GM18498 (cell line): ENCODE results near the gene MSI1.

Source experiments
- ATAC-seq: cut with Tn5 transposase; IDR thresholded peaks from one replicate; pipeline ENCODE4 v1.9.1; 2021; ENCODE audit warnings: mild to moderate bottlenecking, moderate library complexity; ENCODE audit not compliant: unreplicated experiment

Gene MSI1

GRCh38 chr12:120368789-120369602 is at the start of gene MSI1:
TSS of gene MSI1 (minus strand) at chr12:120369164. CDS start at chr12:120369091, 73 bp downstream.
- no peak for ATAC-seq

- no peak for ATAC-seq
Measured at GRCh38 chr12:120417917-120418580, 49.1 kb upstream of the MSI1 start.

DNA sequence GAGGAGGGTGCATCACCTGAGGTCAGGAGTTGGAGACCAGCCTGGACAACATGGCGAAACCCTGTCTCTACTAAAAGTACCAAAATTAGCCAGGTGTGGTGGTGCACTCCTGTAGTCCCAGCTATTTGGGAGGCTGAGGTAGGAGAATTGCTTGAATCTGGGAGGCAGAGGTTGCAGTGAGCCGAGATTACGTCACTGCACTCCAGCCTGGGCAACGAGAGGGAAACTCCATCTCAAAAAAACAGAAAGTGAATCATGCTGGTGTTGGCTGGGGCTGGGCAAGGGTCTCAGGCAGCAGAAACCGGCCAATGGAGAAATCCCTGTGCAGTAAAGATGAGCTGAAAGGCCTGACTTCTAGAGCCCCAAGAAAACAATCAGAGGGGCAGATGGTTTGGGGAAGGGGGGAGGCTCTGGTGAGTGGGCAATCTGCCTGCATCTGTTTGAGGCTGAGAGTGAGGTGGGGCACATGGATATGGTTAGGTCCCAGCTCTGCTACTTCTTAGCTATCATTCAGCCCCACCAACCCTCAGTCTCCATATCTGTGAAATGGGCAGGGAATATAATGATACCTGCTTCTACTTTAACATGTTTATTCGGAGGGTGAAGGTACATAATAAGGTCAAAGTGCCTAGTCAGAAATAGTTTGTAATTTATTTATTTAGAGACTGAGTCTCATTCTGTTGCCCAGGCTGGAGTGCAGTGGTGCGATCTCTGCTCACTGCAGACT is 47.7 kb upstream of the MSI1 start:
- ATAC-seq, result no peak

- ATAC-seq, result no peak
Measured at GRCh38 chr12:120413901-120414695, 45.1 kb upstream of the MSI1 start.

GRCh38 chr12:120412421-120412820 is 43.5 kb upstream of the MSI1 start:
- ATAC-seq, result no peak

GRCh38 chr12:120408771-120409170 is 39.8 kb upstream of the MSI1 start:
- ATAC-seq, result no peak

DNA sequence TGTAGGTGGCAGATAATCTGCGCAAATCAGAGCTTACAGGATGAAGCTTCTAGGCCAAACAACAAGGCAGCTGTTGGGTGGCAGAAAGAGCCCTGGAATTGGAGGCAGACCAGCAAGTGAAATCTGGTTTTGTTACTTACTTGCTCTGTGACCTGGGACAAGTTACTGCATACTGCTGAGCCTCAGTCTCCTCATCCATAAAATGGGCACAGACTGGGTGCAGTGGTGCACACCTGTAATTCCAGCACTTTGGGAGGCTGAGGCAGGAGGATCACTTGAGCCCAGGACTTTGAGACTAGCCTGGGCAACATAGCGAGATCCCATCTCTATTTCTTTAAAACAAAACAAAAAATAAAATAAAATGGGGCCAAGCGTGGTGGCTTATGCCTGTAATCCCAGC is 37.6 kb upstream of the MSI1 start:
- ATAC-seq, result no peak

- ATAC-seq, result no peak
Measured at GRCh38 chr12:120406069-120406468, 37.1 kb upstream of the MSI1 start.

GRCh38 chr12:120404271-120404670 is 35.3 kb upstream of the MSI1 start:
- ATAC-seq, result no peak

GRCh38 chr12:120403869-120404268 is 34.9 kb upstream of the MSI1 start:
- ATAC-seq, result no peak

DNA sequence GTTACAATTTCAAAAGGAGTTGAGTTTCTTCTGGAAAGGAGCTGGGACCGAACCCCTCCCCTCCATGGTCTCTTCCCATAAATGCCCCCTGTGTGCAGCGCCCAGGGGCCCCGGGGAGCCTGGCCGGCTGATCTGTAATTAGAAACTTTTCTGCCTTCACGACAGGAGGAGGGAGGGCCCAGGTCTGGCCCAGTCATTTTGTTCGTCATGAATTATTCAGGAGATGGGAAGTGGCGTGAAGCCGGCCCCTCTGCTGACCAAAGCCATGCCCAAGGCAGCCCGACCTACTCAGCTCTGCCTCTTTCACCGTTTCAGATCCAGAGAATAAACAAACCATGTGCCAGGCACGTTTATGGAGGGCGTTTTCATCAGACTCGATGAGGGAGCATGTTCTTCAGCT is 33.3 kb upstream of the MSI1 start:
- ATAC-seq, result no peak

- no peak for ATAC-seq
Measured at GRCh38 chr12:120399531-120399930, 30.6 kb upstream of the MSI1 start.

DNA sequence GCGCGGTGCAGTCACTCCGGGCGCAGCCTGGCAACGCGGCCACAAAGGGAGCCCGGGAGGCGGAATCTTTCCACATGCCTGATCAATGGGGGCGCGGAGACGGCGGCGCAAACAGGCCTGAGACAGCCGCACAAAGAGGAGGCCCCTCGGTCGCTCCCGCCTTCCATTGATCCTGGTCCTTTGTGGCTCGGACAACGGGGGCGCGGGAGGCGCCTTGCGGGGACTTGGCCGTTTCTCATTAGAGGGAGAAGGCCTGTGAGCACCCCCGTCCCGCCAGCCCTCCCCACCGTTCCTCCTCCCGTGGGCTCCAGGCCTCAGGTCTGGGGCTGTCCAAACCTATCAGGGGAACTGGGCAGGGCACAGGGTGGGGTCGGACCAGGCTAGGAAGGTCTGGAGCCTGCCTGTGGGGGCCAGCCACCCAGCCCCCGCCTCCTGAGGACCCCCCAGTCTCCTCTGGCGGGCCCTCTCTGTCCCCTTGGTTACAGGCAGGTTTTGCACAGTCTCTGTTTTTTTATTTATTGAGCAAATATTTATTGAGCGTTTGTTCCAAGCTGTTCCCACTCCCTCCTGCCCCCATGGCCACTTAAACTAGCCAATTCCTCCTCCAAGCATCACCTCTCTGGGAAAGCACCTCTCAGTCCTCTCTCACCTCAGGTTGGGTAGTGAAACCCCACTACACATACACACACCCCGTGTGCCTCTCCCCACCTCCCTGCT is 29.0 kb upstream of the MSI1 start:
- no peak for ATAC-seq

DNA sequence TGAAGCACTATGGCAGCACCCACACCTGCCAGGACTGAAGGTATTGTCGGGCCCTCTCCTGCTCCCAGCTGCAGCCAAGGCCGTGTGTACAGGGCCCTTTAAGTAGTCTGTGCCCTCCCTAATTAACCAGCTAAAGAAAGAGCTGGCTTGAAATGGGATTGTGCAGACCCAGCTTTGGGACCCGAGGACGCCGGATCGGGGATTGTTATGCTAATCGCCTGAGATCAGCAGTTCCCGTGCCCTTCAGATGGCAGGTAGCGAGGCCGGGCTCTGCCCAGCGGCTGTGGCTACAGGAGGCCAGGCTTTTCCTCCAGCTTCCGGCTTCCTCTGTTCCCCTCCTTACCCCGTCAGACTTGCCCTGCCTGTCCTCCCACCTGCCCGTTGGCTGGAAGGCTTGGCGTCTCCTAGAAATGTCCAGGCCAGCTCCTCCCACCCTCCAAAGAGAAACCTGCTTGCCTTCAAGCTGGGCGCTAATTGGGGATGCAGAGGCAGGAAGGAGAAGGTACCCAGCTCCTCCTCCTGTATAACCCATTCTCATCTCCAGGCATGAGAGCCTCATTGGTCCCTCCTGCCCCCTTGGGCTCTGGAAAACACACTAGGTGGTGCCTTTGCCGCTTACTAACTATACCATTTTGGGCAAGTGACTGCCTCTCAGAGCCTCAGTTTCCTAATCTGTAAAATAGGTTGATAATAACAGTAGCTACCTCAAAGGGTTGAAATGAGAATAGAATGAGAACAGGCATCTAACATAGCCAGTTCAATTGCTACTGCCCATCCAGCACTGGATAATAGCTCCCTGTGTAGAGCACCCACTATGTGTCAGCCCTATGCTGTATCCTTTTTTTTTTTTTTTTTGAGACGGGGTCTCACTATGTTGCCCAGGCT is 25.8 kb upstream of the MSI1 start:
- no peak for ATAC-seq

GRCh38 chr12:120390540-120391120 is 21.7 kb upstream of the MSI1 start:
- no peak for ATAC-seq

GRCh38 chr12:120388691-120389481 is 19.9 kb upstream of the MSI1 start:
- no peak for ATAC-seq

GRCh38 chr12:120381752-120382419 is 12.9 kb upstream of the MSI1 start:
- ATAC-seq, result no peak

DNA sequence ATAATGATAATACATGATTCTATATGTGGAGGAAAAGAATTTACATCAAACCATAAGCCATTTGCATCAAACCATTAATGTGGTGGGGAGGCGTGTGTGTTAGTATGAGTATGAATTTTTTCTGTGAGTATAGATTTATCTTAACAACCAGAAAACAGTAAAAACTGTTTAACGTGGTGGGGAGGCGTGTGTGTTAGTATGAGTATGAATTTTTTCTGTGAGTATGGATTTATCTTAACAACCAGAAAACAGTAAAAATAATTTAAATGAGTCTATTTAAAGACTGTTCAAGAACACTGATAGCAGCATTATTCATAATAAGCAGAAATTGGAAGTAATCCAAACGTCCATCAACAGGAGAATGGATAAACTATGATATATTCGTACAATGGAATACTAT is 9.1 kb upstream of the MSI1 start:
- ATAC-seq, result no peak
